GM12892 (cell line): ENCODE measurements around the gene NEUROD1.

Source experiments
- POLR2A ChIP-seq: IDR thresholded peaks from 2 replicates; pipeline ENCODE4 v1.6.1; 2011; ENCODE audit warnings: low read depth, low read length, control low read depth
- POLR2AphosphoS5 ChIP-seq: IDR thresholded peaks from 2 replicates; pipeline ENCODE4 v1.6.1; 2011; ENCODE audit warnings: low read depth, low read length, control low read depth
- TAF1 ChIP-seq: IDR thresholded peaks from 2 replicates; pipeline ENCODE4 v1.6.1; 2011; ENCODE audit warnings: low read depth, mild to moderate bottlenecking, control low read depth, low read length, borderline replicate concordance

DNA sequence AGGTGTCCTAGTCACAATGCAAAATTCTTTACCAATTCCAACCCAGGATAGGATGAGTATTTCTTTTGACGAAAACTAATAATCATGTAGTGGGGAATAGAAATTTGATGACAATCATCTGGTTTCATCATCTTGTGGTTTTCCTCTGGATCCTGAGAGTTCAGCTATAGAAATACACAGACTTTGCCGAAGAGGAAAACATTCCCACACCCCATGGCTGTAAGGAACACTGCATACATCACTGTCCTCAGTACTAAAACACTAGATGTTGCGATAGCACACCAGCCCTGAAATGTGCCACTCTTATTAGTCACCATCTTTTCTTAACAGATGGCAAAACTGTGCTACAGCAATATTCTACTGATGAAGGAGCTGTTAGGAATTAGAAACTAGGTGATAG, 52.8 kb downstream of the NEUROD1 start:
- TF ChIP-seq TAF1 (no peak), POLR2A (no peak), POLR2AphosphoS5 (no peak)
